AG09309 (cell line): ENCODE results near the gene SHISA6.
"Not testable (repeated sequence)": the region's sequence is repeated elsewhere in the genome, so short reads cannot be mapped to it uniquely, and the experiment has no call there.

Source experiments
- DNase-seq: peaks from one replicate; pipeline ENCODE4 v3.0.0-alpha.2; 2010; ENCODE audit warnings: low read depth
- H3K4me3 ChIP-seq: 2 replicates; pipeline ENCODE4 v1.5.1; 2011; ENCODE audit warnings: mild to moderate bottlenecking, low read depth, low read length, moderate library complexity; ENCODE audit not compliant: control insufficient read depth
- CTCF ChIP-seq: IDR thresholded peaks from 2 replicates; pipeline ENCODE4 v1.5.1; 2011; ENCODE audit warnings: mild to moderate bottlenecking, low read depth, low read length, inconsistent platforms; ENCODE audit not compliant: insufficient read depth, control insufficient read depth; ENCODE audit errors: missing control alignments

Gene SHISA6

GRCh38 chr17:11309850-11310249 lies 68.8 kb downstream of the SHISA6 start:
- no peak for DNase-seq
- H3K4me3 ChIP-seq, result no peak overlapping the region
- TF ChIP-seq CTCF, result no peak

- H3K4me3 ChIP-seq, DNase-seq: not testable (repeated sequence)
Observed at GRCh38 chr17:11316451-11316850, 75.4 kb downstream of the SHISA6 start.

- no peak for DNase-seq
- no peak for TF ChIP-seq CTCF
- H3K4me3 ChIP-seq, result no peak overlapping the region
Observed at GRCh38 chr17:11318207-11318606, 77.2 kb downstream of the SHISA6 start.

- no peak for DNase-seq
- no peak overlapping the region for H3K4me3 ChIP-seq
- TF ChIP-seq CTCF, result no peak
Observed at GRCh38 chr17:11319894-11320293, 78.9 kb downstream of the SHISA6 start.

GRCh38 chr17:11324021-11324420 lies 83.0 kb downstream of the SHISA6 start:
- H3K4me3 ChIP-seq, result no peak overlapping the region
- no peak for DNase-seq
- TF ChIP-seq CTCF, result no peak

GRCh38 chr17:11324846-11325420 lies 83.9 kb downstream of the SHISA6 start:
- TF ChIP-seq CTCF, result no peak
- no peak for DNase-seq
- H3K4me3 ChIP-seq, result no peak overlapping the region

- H3K4me3 ChIP-seq, result no peak overlapping the region
- TF ChIP-seq CTCF, result no peak
- no peak for DNase-seq
Observed at GRCh38 chr17:11326492-11326891, 85.5 kb downstream of the SHISA6 start.

- no peak for DNase-seq
- TF ChIP-seq CTCF, result no peak
- no peak overlapping the region for H3K4me3 ChIP-seq
Observed at GRCh38 chr17:11328770-11329169, 87.8 kb downstream of the SHISA6 start.
